Retinal pigment epithelial cell (primary cell): ENCODE measurements around the gene ZNF326.

ENCODE experiments used
- DNase-seq: peaks from one replicate; pipeline ENCODE4 v3.0.0-alpha.2; 2010; ENCODE audit warnings: low read depth
- H3K4me3 ChIP-seq: 2 replicates; pipeline ENCODE4 v1.5.1; 2011; ENCODE audit warnings: mild to moderate bottlenecking, low read length, control low read depth, moderate library complexity
- CTCF ChIP-seq: conservative IDR thresholded peaks from 2 replicates; pipeline ENCODE4 v1.5.1; 2011; ENCODE audit warnings: low read depth, low read length, control low read depth, inconsistent platforms

ZNF326 gene

GRCh38 chr1:89966656-89967055 is 28.3 kb upstream of the ZNF326 start:
- no peak overlapping the region for H3K4me3 ChIP-seq
- DNase-seq, result no peak
- no peak for TF ChIP-seq CTCF

DNA sequence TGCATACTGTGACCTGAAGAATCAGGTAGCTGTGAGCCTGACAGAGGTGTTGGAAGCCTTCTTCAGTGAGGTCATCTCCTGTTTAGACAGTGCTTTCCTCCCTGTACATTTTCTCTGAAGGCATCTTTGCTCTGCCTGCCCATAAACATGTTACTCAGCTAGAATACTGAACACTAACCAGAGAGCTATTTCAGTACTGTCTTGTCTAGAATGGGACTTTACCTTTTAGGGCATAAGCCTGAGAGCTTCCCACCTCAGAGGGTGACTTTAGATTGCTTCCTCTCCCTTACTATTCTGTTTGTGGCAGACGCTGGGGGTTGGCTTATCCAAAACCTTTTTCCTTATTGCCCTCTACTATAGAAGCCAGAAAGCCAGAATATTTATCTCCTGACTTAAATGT is 23.3 kb upstream of the ZNF326 start:
- no peak for TF ChIP-seq CTCF
- no peak for DNase-seq

DNA sequence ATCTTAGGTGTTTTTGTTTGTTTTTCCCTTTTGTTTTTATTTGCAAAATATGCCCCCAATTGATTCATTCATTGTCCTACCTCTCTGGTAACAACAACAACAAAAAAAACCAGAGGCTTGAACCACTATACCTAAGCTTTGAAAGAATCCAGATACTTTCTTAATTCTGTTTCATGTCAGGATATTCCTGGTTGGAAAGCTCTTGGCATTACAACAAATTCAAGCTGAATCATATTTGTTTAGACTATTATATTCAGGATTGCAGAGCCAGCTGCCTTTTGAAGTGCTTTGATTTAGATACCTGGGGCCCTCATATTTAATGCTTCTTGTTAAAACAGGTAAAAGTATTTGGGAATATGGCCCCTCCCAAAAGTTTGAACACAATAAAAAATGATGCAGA is 22.9 kb upstream of the ZNF326 start:
- no peak for DNase-seq
- H3K4me3 ChIP-seq, result no peak overlapping the region
- TF ChIP-seq CTCF, result no peak

More for the DNA sequence above, 23.3 kb upstream of the ZNF326 start:
- no peak overlapping the region for H3K4me3 ChIP-seq

DNA sequence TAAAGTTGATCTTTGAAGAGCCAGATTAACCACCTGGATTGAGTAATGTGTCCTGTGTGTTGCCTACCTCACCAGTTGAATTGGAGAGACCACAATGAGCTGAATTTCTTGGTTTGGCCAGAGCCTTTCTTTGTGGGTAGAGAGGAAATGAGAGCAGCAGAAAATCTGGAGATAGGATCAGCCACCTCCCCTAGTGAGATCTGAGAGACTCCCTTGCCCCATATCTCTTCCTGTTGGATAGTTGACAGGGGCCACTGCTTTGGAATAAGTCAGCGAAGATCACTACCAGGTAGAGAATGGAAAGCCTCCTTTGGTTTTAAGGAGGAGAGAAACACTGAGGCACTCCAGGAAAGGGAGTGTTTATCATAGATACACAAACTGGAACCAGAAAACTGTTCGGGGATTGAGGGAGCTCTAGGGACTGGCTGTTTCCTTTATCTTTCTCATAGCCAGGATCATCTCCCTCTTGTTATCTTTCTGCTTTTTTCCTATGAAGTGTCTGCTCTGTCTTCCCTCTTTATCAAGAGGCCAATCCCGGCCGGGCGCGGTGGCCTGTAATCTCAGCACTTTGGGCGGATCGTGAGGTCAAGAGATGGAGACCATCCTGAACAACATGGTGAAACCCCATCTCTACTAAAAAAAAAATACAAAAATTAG is 21.3 kb upstream of the ZNF326 start:
- TF ChIP-seq CTCF, result no peak
- H3K4me3 ChIP-seq, result no peak overlapping the region
- no peak for DNase-seq

- no peak for TF ChIP-seq CTCF
- no peak for DNase-seq
- no peak overlapping the region for H3K4me3 ChIP-seq
Observed at GRCh38 chr1:89974256-89974655, 20.7 kb upstream of the ZNF326 start.

- TF ChIP-seq CTCF, result no peak
- H3K4me3 ChIP-seq, result no peak overlapping the region
- DNase-seq, result no peak
Observed at GRCh38 chr1:89974696-89975470, 20.0 kb upstream of the ZNF326 start.
